ENCODE data around the gene EML1.

The EML1 gene

DNA sequence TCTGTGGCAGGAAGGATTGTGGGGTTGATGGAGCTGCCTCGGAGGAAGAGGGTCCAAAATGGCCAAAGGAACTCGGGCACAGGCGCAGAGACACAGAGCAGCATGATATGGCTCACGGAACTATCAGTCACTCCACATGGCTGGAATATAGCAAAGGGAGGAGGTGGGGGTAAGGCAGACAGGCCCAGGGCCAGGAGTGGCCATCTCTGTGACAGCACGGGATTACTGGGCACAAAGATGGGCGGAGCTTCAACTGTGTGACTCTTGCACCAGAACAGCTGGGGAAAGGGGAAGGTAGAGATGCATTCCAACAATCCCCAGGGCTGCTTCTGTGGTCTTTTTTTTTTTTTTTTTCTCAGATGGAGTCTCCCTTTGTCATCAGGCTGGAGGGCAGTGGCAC lies 24.8 kb upstream of the EML1 start:
- TF ChIP-seq, protein P1, sequence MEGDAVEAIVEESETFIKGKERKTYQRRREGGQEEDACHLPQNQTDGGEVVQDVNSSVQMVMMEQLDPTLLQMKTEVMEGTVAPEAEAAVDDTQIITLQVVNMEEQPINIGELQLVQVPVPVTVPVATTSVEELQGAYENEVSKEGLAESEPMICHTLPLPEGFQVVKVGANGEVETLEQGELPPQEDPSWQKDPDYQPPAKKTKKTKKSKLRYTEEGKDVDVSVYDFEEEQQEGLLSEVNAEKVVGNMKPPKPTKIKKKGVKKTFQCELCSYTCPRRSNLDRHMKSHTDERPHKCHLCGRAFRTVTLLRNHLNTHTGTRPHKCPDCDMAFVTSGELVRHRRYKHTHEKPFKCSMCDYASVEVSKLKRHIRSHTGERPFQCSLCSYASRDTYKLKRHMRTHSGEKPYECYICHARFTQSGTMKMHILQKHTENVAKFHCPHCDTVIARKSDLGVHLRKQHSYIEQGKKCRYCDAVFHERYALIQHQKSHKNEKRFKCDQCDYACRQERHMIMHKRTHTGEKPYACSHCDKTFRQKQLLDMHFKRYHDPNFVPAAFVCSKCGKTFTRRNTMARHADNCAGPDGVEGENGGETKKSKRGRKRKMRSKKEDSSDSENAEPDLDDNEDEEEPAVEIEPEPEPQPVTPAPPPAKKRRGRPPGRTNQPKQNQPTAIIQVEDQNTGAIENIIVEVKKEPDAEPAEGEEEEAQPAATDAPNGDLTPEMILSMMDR (conservative IDR thresholded peaks at IDR 0.05; ENCODE audit: low read depth, low read length), result no peak
- no peak overlapping the region for H3K4me3 ChIP-seq (ENCODE audit: low read depth, low read length)
- no peak for DNase-seq (ENCODE audit: low read depth)

DNA sequence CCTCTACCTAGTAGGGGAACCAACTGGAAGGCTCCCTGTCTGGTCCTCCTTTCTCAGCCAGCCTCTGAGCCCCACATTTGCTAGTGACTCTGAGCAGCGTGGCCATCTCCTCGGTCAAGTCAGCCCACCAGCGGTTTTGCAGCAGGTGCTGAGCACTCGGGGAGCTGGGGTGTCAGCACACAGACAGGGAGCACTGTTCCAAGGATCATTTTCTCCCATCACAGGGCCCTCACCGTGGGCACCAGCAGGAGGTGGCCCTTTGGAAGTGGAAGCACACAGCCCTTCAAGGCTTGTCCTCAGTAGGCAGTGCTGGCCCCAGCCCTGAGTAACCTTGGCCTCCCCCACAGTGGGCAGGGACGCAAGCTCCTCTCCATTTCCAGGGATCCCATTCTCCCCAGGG lies 24.1 kb upstream of the EML1 start:
- TF ChIP-seq, protein P1 (conservative IDR thresholded peaks at IDR 0.05; ENCODE audit: low read depth, low read length), result no peak
- H3K4me3 ChIP-seq (ENCODE audit: low read depth, low read length), result no peak overlapping the region
- no peak for DNase-seq (ENCODE audit: low read depth)

DNA sequence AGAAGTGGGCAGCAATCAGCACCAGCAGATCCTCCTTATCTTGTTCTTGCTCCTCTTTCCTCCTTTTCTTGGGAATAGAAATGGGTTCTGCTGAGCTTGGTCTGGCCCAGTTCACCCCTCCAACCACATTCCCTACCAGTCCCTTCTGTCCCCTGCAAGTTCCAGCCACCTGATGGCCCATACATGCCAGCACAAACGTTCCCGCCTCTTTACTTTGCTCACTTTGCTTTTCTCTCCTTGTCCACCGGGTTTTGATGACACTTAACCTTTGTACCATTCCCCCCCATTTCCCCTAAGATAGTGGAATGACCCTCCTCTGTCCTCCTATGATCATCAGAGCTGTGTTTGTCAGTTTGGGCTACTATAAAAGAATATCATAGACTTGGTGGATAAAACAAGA lies 23.4 kb upstream of the EML1 start:
- TF ChIP-seq, protein P1 (conservative IDR thresholded peaks at IDR 0.05; ENCODE audit: low read depth, low read length), result no peak
- DNase-seq (ENCODE audit: low read depth), result no peak

DNA sequence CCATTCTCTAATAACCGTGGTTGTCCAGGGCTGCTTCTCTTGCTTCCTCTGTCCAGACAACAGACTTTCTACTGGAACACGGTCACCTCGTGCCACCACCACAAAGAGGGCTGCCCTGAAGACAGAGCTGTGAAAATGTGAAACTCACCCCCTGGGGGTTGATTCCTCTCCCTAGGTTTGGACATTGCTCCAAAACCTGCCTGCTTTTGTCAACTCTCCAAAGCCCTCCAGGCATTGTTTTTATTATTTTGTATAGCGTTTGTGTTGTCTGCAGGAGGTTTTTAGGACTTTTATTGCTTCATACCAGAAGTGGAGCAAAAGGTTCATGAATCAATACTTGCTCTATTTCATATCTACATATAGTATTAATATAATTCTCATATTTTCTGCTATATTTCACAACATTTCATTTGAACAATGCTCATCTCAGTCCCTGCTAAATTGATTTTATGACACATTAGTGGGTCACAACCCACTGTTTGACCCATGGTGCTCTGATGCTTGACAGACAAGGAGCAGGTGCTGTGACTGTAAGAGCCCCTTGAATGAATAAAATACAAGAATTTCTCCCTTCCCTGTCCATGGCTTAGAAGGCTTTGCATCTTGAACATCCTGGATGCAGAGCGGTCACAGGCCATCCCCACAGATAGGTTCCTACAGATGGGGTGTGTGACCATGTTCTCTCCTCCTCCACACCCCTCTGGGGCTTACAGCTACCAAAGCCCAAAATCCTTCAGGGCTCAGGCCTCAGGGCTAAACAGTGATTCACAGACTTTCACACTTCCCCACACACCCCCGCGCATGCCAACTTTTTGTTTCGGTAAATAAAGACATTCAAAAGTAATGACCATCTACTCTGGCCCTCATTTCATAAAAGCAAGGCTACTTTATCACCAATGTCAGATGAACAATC lies 20.6 kb upstream of the EML1 start:
- H3K4me3 ChIP-seq (ENCODE audit: low read depth, low read length), result no peak overlapping the region
- no peak for DNase-seq (ENCODE audit: low read depth)
- TF ChIP-seq, protein P1 (conservative IDR thresholded peaks at IDR 0.05; ENCODE audit: low read depth, low read length), result no peak

More for the DNA sequence above, 23.4 kb upstream of the EML1 start:
- no peak overlapping the region for H3K4me3 ChIP-seq (ENCODE audit: low read depth, low read length)

DNA sequence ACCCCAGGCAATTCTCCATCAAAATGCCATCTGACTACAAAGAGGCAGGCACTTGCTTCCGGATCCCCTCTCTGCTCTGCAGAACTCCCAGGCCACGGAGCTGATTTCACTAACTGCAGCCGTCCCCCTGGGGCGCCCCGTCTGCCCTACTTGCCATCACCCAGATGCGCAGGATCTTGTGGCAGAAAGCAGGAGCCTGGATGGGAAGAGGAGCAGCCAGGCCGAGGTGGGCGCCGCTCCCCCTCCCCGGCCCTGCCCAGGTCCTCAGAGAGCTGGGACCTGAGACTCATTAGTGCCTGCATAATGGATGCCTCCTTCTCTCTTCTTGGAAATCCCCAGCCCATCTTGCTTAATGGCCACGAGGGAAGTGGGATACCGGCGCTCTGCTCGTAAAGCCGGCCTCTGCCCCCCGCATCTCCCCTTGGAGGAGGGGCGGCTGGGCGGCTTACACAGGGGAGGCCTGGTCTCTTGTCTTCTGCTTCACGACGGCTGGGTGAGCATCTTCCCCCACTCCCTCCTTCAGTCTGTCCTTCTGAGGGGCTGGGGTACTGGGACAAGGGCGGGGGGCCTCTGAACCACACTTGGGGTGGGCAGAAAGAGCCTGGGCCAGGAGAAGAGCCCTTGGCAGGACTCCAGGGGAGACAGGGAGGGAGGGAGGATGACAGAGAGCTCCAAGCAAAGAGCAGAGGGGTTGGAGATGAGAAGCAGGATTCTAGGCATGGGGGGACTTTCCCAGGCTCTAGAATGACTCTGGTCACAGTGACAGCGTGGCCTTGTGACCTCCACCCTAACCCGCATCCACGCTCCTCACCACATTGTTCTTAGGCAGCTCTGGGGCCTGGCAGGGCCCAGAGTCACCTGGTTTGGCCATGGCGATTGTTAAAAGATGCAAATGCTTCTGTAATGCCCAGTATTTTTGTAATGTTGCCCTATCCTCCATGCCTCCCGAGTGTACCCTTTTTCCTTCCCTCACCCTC lies 19.4 kb upstream of the EML1 start:
- no peak overlapping the region for H3K4me3 ChIP-seq (ENCODE audit: low read depth, low read length)
- no peak for DNase-seq (ENCODE audit: low read depth)
- TF ChIP-seq, protein P1 (conservative IDR thresholded peaks at IDR 0.05; ENCODE audit: low read depth, low read length), result no peak

DNA sequence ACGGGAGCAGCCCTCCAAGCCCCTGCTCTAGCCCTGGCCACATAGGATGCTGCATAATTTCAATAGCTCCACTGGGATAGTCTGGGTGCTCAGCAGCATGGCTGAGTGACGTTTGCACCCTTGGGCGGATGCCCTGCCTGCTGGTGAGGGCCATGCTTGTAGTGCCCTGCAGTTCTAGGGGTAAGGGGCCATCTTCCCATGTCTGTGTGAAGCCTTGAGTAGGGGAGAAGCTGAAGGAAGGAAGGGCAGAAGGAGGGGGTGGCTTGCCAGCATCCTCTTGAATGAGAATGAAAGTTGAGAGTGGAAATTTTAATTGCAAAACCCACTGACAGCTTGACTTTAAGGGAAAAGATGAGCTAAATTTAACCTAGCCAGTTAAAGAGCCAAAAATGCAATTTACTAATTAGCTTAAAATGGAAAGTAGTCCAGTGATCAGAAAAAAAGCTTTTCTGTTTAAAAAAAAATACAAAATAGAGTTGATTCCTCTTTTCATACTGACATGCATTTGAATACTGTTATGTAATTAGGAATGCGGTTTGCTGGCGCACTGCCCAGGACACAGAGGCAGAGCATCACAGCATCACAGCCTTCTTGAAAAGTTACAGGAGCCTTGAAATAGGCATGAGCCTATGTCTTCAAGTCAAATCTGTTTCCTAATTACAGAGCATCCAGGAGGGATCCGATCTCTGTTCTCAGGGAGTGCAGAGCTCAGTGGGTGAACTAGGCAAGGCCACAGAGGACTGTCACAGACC lies 18.5 kb upstream of the EML1 start:
- no peak overlapping the region for H3K4me3 ChIP-seq (ENCODE audit: low read depth, low read length)
- TF ChIP-seq, protein P1 (conservative IDR thresholded peaks at IDR 0.05; ENCODE audit: low read depth, low read length), result no peak
- peak; percentile 70 for DNase-seq (ENCODE audit: low read depth)

All from choroid plexus epithelial cell (primary cell).